ENCODE data around the gene PRKCE.

PRKCE gene

DNA sequence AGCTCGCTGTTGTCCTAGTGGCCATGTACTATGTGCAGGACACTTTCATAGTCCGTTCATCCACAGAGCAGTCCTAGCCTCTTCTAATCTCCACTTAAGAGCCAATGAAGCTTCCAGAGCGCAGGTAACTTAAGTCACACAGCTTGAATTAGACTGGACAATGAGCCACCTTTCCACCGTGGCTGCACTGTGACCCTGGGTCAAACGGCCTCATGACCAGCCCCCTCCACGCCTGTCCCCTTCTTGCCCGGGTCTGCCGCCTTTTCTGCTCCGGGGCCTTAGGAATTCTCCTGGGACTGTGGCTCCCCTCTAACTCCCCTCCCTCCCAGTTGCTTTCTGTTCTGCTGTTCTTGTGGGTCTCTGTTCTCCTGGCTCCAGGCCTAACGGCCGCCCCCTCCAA is 8.4 kb upstream of the PRKCE start:
- DNase-seq (ENCODE audit: low read depth): no peak
- peak overlapping the region; percentile 43 for H3K4me3 ChIP-seq (ENCODE audit: low read depth, low read length)
- no peak for TF ChIP-seq CTCF (IDR thresholded peaks at IDR 0.05; ENCODE audit: low read depth, low read length, missing control alignments)

DNA sequence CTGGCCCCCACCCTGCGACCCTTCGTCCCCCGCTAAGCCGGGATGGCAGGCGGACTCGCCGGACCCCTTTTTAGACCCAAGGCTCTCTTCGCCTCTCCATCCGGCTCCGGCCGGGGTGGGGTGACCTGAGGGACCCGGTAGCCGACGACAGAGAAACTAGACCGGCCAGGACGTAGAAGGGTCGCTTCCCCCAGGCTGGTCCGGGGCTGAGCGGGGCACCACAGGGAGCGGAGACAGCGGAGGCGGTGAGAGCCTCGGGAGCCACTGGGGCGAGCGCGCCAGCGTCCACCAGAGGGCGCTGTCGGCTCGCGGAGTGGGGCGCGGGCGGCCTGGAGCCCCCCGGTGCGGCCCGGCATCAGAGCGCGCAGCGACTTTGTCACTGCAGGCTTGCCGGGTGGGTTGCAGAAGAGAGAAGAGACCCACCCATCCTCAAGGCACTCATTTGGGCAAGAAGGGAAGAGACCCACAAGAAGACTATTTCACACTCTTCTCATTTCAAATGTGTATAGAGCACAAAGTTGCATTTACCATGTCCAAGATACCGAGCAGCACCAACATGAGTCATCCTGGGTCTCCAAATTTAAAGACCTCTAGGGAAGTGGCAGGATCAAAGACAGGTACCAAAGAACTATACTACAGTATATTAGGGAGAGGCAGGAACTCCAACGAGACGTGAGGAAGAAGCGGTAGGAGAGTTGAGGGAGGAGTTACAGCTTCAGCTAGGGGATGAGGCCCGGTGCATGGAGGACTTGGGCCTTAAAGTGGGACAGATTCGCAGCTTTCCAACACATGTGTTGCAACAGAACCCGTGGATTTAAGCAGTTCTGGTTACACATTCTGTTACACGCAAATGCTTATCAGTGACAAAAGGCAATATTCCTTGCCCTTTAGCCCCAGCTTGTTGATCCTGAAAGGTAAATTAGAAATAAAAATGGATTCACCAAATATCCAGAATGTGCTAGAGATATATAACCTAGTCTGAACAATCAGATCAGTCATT is 7.6 kb upstream of the PRKCE start:
- no peak for DNase-seq (ENCODE audit: low read depth)
- peak; percentile 83 for TF ChIP-seq CTCF (IDR thresholded peaks at IDR 0.05; ENCODE audit: low read depth, low read length, missing control alignments)
- H3K4me3 ChIP-seq (ENCODE audit: low read depth, low read length): peak overlapping the region; percentile 43

DNA sequence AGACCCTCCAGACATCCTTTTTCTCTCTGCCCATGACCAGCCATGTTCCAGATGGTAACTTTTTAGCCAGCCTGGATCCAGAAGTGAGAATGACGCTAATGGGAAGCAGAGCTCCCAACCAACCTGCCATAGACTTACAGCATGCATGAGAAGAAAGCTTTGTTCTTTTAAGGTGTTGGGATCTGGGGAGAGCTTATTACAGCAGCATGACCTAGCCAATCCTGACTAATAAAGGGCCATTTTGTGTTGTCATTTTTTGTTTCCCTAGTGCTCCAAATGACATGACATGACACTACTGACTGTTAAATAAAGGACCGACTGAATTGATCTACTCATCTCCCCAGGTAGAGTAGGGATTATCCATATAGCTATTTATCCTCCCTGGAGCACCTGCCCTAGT is 5.2 kb upstream of the PRKCE start:
- no peak for TF ChIP-seq CTCF (IDR thresholded peaks at IDR 0.05; ENCODE audit: low read depth, low read length, missing control alignments)
- H3K4me3 ChIP-seq (ENCODE audit: low read depth, low read length): no peak overlapping the region
- DNase-seq (ENCODE audit: low read depth): no peak

DNA sequence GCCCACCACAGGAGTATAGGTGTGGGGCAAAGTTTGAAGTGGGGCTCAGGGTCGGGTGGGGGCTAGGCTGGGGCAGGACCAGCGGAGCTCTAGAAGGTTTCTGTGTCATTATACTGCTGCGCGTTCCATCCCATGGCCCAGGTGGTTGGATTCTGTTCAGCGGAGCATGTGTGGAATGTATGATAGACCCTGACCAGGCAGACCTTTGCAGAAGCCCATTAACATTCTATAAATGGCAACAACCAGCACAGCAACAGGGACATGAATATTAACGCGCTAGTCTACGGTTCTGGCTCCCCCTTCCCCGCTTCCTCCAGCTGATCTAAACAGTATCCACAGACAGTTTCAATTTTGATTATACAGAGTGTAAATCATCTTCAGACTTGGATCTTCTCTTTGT is 4.1 kb upstream of the PRKCE start:
- TF ChIP-seq CTCF (IDR thresholded peaks at IDR 0.05; ENCODE audit: low read depth, low read length, missing control alignments): no peak
- H3K4me3 ChIP-seq (ENCODE audit: low read depth, low read length): no peak overlapping the region
- DNase-seq (ENCODE audit: low read depth): no peak

- H3K4me3 ChIP-seq (ENCODE audit: low read depth, low read length): no peak overlapping the region
- no peak for DNase-seq (ENCODE audit: low read depth)
- TF ChIP-seq CTCF (IDR thresholded peaks at IDR 0.05; ENCODE audit: low read depth, low read length, missing control alignments): no peak
Measured at GRCh38 chr2:45647986-45648520, 3.4 kb upstream of the PRKCE start.

DNA sequence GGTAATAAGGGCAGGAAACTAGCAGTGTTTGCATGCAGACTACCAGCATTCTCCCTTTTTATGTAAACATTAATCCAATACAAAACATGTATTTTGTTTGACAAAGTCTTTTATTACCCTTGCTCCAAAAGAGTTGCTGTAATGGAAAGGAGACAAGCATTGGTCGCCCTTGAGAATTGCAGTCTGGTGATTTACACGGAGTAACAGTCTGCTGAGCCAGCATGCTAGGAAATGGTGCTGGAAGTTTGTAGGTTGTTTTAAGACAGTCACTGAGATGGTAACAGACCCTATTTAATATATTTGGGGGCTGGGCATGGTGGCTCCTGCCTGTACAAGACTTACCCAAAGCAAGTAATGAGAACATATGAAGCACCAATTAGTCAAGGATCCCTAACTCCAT is 2.8 kb upstream of the PRKCE start:
- TF ChIP-seq CTCF (IDR thresholded peaks at IDR 0.05; ENCODE audit: low read depth, low read length, missing control alignments): no peak
- H3K4me3 ChIP-seq (ENCODE audit: low read depth, low read length): no peak overlapping the region
- no peak for DNase-seq (ENCODE audit: low read depth)
